RPMI7951 (cell line): ENCODE data around the gene PGA3. TPM values are rescaled to one million over a fixed set of nuclear protein-coding genes. Genes with fewer than 3 reads are reported as not detected.
"Not testable (repeated sequence)": the region's sequence is repeated elsewhere in the genome, so short reads cannot be mapped to it uniquely, and the experiment has no call there.

Experiments
- DNase-seq: peaks from one replicate; pipeline ENCODE4 v3.0.0-alpha.2; 2012; ENCODE audit warnings: low read depth
- total RNA-seq: library from RNA; depleted of rRNA; stranded (reverse); fragments of >200 nt; shearing (Covaris generic); gene quantifications from 2 replicates; pipeline ENCODE4 v1.2.3, GENCODE V29; 2014

The PGA3 gene
- total RNA-seq, 1 experiment from 2014 or later, result not detected

DNA sequence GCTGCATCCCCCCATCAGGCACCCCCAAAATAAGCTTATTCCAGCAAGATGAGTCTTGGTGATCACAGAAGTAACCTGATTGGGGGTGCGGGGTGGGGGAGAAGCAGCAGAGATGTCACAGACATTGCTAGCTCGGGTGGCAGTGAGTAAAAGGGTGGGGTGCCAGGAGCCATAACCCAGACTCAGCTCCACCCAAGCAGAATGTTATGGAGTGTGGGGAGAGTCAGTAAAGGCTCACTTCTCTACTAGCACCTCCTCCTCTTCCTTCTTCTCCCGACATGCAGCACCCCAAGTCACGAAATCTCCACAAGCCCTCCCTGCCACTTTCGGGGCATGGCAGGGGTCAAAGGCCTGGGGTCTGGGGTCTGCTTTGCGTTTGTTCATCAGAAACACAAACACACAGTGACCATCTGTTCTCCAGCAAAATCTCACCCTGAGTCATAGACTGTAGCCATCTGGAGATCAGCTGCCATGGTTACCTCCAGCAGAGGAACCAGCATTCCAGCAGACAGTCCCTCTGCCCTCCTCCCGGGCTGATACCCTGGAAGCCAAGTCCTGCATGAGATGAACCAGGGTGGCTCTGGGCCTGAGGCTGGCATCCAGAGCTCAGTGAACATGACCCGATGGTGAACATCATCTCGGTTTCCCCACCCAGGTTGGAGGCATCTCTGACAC is 4.5 kb downstream of the PGA3 start:
- DNase-seq, result not testable (repeated sequence)

- not testable (repeated sequence) for DNase-seq
Observed at GRCh38 chr11:61210629-61211028, 7.3 kb downstream of the PGA3 start.

DNA sequence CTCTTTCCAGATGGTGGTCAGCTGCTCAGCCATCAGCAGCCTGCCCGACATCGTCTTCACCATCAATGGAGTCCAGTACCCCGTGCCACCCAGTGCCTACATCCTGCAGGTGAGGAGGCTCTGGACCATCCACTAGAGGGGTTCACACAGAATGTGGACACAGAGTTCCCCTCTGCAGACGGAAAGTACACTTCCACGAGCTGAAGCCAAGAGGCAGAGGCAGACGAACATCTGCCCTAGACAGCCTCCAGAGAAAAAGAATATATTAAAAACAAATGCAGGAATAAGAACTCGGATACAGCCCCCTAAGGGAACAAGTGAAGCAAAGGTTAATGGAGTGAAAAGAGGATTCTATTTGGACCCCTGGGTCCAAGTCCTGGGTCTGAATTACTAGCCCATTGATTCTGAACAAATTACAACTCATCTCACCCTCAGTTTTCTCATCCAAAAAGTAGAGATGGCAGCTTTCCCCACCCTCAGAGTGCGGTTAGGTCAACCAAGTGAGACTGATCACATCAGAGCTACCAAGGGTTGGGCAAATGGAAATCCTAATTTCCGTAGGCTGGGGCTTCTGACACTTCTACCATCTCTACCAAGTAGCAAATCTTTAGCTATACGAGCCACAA is 8.1 kb downstream of the PGA3 start:
- not testable (repeated sequence) for DNase-seq

DNA sequence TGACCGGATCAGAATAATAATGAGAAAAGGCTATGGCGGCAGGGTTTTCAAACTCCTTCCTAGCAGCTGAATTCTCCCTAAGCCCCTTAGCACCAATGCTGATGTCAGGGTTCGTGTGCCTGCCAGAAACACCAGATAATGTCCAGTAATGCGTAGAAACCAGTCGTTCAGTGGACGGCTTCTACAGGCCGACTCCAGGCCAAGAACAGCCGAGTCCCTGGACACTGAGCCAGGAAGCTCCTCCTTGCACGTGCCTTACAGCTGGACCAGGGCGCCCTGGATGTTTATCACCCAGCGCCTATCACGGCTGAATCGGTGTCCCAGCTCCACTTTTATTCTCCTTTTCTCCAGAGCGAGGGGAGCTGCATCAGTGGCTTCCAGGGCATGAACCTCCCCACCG is 8.9 kb downstream of the PGA3 start:
- not testable (repeated sequence) for DNase-seq

GRCh38 chr11:61213711-61214324 is 10.5 kb downstream of the PGA3 start:
- not testable (repeated sequence) for DNase-seq

- not testable (repeated sequence) for DNase-seq
Observed at GRCh38 chr11:61218306-61218705, 15.0 kb downstream of the PGA3 start.

GRCh38 chr11:61219016-61219415 is 15.7 kb downstream of the PGA3 start:
- not testable (repeated sequence) for DNase-seq

GRCh38 chr11:61222047-61222446 is 18.7 kb downstream of the PGA3 start, which contains the start of gene PGA4:
PGA4 (plus strand) TSS chr11:61222347; CDS start chr11:61222401, 54 bp downstream.
- not testable (repeated sequence) for DNase-seq

DNA sequence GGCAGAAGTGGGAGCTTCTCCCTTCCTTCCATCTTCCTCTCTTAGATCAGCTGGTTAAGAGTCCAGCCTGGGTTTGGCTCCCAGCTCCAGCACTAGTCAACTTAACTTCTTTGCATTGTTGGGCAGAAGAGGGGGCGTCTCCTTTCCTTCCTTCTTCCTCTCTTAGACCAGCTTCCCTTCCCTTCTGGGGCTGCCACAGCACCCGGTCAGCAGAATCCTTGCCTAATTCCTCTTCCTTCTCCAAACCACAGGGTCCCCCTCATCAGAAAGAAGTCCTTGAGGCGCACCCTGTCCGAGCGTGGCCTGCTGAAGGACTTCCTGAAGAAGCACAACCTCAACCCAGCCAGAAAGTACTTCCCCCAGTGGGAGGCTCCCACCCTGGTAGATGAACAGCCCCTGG is 19.4 kb downstream of the PGA3 start:
- DNase-seq, result not testable (repeated sequence)

- DNase-seq, result not testable (repeated sequence)
Observed at GRCh38 chr11:61226457-61227137, 23.3 kb downstream of the PGA3 start.

GRCh38 chr11:61229458-61229857 is 26.1 kb downstream of the PGA3 start:
- not testable (repeated sequence) for DNase-seq

GRCh38 chr11:61231033-61231432 is 27.7 kb downstream of the PGA3 start:
- not testable (repeated sequence) for DNase-seq

- DNase-seq, result not testable (repeated sequence)
Observed at GRCh38 chr11:61231585-61231984, 28.3 kb downstream of the PGA3 start.

DNA sequence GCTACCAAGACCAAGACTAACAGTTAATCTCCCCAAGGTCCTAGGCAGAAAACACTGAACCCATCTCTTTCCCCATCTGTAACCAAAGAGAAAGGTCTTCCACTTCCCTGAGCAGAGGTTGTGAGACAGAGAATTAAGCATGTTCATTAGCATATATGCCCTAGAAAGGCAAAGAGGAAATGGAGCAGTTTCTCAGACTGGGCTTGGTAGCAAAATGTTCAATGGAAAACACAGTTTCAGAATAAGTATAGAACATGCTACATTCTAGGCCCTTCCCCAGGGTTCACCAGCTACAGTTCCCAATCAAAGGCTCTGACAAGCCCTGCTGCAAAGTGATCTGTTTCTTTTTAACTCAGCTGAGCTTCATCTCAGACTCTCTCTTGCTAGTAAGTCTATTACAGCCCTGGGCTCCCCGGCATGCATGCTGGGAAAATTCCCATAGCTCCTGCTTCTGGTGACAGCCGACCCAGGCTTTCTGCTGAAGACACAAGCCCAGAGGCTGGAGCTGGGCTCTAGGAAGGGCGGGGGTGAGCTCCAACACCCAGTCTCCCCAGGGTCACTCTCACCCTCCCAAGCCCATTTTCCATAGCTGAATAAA is 29.3 kb downstream of the PGA3 start:
- not testable (repeated sequence) for DNase-seq

DNA sequence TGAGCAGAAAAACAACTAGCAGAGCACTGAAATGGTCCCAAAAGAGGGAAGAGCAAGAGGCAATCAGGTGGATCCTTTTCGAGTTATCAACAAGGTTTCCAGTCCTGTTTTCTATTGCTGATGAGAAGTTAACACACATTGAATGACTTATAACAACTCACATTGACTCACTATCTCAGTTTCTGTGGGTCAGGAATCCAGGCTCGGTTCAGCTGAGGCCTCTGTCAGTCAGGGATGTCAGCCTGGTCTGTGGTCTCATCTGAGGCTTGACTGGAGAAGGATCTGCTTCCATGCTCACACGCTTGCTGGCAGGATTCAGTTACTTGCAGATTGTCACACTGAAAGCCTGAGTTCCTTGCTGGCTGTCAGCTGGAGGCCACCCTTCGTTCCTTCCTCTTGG is 33.8 kb downstream of the PGA3 start:
- DNase-seq, result not testable (repeated sequence)

- not testable (repeated sequence) for DNase-seq
Observed at GRCh38 chr11:61240288-61240687, 37.0 kb downstream of the PGA3 start.

DNA sequence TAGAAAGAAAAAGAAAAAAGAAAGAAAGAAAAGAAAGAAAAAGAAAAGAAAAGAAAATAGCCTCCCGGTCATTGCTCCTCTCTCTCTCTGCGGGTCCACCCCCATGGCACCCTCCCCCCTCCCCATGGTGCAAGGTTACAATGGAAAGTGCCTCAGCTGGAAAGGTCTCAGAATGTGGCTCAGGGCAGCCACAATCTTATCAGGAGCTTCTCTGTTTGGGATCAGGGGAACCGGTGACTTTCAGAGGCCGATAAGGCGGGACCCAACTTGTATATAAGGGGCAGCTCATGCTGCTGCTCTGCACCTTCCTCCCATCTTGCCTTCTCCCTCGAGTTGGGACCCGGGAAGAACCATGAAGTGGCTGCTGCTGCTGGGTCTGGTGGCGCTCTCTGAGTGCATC is 37.6 kb downstream of the PGA3 start, which contains the start of gene PGA5:
Gene PGA5, plus strand, starts transcription at position 301 of the 400 bp plus-strand sequence. Its CDS starts 52 bp downstream, at position 353.
- not testable (repeated sequence) for DNase-seq

GRCh38 chr11:61241526-61241925 is 38.2 kb downstream of the PGA3 start:
- not testable (repeated sequence) for DNase-seq

DNA sequence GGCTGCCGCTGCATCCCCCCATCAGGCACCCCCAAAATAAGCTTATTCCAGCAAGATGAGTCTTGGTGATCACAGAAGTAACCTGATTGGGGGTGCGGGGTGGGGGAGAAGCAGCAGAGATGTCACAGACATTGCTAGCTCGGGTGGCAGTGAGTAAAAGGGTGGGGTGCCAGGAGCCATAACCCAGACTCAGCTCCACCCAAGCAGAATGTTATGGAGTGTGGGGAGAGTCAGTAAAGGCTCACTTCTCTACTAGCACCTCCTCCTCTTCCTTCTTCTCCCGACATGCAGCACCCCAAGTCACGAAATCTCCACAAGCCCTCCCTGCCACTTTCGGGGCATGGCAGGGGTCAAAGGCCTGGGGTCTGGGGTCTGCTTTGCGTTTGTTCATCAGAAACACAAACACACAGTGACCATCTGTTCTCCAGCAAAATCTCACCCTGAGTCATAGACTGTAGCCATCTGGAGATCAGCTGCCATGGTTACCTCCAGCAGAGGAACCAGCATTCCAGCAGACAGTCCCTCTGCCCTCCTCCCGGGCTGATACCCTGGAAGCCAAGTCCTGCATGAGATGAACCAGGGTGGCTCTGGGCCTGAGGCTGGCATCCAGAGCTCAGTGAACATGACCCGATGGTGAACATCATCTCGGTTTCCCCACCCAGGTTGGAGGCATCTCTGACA is 42.1 kb downstream of the PGA3 start:
- not testable (repeated sequence) for DNase-seq

DNA sequence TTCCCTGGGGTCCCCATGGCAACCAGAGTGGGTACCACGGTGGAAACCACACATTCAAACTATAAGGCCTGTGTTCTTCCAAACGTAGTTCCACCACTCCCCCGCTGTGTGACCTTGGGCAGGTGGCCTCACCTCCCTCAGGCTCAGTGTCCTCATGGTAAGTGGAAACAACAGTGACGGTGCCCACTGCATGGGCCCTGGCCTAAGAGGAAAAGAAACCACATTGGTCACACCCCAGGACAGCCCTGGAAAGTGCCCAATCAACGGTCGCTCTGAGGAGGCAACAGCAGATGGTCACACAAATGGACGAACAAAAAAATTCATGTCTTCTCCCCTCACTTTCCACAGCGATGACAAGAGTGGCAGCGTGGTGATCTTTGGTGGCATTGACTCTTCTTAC is 44.8 kb downstream of the PGA3 start:
- DNase-seq, result not testable (repeated sequence)

DNA sequence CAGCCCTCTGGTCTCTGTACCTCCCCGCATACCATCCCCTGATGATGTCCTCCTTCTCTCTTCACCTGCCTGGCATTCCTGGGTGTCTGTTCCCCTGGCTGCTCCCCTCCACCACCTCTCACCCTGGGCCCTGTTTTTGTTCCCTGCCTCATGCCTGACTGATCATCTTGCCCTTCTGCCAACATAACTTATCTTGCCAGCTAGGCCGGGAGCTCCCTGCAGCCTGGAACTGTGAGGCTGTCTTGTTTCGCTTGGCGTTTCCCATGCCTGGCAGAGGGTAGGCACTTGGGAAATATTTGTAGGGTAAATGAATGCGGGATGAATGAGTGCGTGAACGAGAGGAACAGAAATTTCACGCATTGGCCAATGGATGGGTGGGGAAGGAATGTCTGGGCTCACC is 45.9 kb downstream of the PGA3 start:
- DNase-seq, result not testable (repeated sequence)
